ENCODE results near the gene CD274. TPM values are rescaled to one million over a fixed set of nuclear protein-coding genes. Genes with fewer than 3 reads are reported as not detected.

CD274 gene
- total RNA-seq, 1 experiment from 2014 or later, result 98.4 TPM

DNA sequence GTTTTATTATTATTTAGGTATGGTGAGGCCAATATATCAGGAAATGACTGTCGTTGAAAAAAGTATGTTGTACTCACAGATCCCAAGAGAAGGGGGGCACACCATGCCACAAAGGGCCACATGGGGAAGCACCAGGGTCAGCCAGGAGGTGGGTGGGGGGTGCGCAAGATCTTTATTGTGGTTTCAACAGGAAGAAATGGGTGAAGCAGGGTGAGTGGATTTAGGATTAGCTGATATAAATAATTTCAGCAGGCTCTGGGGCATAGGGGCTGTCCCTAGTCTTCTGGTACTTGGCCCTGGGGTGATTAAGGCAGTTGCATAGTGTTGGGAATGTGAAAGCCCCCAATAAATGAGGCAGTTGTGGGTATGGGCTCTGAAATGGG is 68.6 kb downstream of the CD274 start:
- DNase-seq (ENCODE audit: extremely low read depth, low read depth), result no peak

Other genes with a start within 250 kb of the CD274 start
- 3.3 and 4.6 TPM in 2 replicates for gene INSL4, start 219.1 kb upstream of the CD274 start, total RNA-seq (2014; rRNA removed; shearing (Covaris generic))
- gene RLN2, start 145.8 kb upstream of the CD274 start, total RNA-seq (2014; rRNA removed; shearing (Covaris generic)), result not detected in 2 replicates
- not detected in 2 replicates for gene RLN1, start 110.7 kb upstream of the CD274 start, total RNA-seq (2014; rRNA removed; shearing (Covaris generic))
- gene PLGRKT, start 12.6 kb upstream of the CD274 start, total RNA-seq (2014; rRNA removed; shearing (Covaris generic)), result 42.6 and 53.0 TPM in 2 replicates
- 7.0 and 9.8 TPM in 2 replicates for gene PDCD1LG2, start 60.0 kb downstream of the CD274 start, total RNA-seq (2014; rRNA removed; shearing (Covaris generic))
- gene RIC1, start 178.6 kb downstream of the CD274 start, total RNA-seq (2014; rRNA removed; shearing (Covaris generic)), result 13.9 and 16.6 TPM in 2 replicates